ENCODE measurements around the gene COL6A3.

GRCh38 chr2:237380768-237381167 lies 33.2 kb downstream of the COL6A3 start:
- TF ChIP-seq CTCF (IDR thresholded peaks at IDR 0.05; ENCODE audit: low read depth, low read length, poor library complexity, severe bottlenecking): no peak
- TF ChIP-seq EZH2phosphoT487 (IDR thresholded peaks at IDR 0.05; ENCODE audit: borderline replicate concordance, low read length): no peak

Measured in DOHH2 (cell line).